IPS DF 6.9 (cell line): ENCODE results near the gene FOXJ3.

Experiments used
- DNase-seq: peaks from one replicate; pipeline ENCODE4 v3.0.0-alpha.2; 2013; ENCODE audit warnings: low read depth, low spot score
- H3K27ac ChIP-seq: one replicate; pipeline ENCODE4 v1.5.1; 2013; ENCODE audit warnings: low read length, control low read depth
- H3K27me3 ChIP-seq: 2 replicates; pipeline ENCODE4 v1.6.1; 2013; ENCODE audit warnings: mild to moderate bottlenecking, low read length; ENCODE audit not compliant: control insufficient read depth, insufficient read depth
- H3K36me3 ChIP-seq: 2 replicates; pipeline ENCODE4 v1.6.1; 2013; ENCODE audit warnings: low read length; ENCODE audit not compliant: control insufficient read depth, insufficient read depth
- H3K4me1 ChIP-seq: 2 replicates; pipeline ENCODE4 v1.6.1; 2013; ENCODE audit warnings: low read length; ENCODE audit not compliant: control insufficient read depth, insufficient read depth
- H3K4me3 ChIP-seq: 2 replicates; pipeline ENCODE4 v1.5.1; 2013; ENCODE audit warnings: mild to moderate bottlenecking, low read length
- H3K9me3 ChIP-seq: 2 replicates; pipeline ENCODE4 v1.6.1; 2013; ENCODE audit warnings: low read length, inconsistent platforms; ENCODE audit not compliant: control insufficient read depth, insufficient read depth
- WGBS: extraction: QIAGEN DNeasy Blood & Tissue Kit; methylation state at CpG from one replicate; pipeline ENCODE4 v1.1.7; 2013; ENCODE audit warnings: mixed read lengths, missing lambda C conversion rate; ENCODE audit not compliant: insufficient read length, insufficient coverage; 5-methylcytosine and 5-hydroxymethylcytosine counted together

The FOXJ3 gene

DNA sequence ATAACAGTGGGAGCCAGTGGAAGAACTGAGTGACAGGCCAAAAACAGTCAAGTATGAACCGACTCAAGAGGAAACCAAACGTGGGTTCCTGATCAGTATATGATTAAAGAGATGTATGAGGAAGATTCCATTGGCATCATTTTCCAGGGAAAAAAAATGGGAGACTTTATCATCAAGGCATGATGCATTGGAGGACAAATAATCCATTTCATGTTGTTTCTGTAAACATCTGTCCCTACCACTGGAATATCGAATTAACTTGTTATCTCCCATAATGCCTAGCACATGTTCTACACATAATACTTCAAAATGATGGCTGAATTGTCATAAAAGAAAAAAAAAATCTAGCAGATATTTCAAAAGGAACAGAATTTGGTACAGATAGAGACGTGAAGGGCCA is 13.3 kb downstream of the FOXJ3 start:
- no peak for DNase-seq
- WGBS: no CpG with 5 or more reads among the region's 4 CpGs
- no peaks in the 10 kb centered on the region for H3K9me3 ChIP-seq

DNA sequence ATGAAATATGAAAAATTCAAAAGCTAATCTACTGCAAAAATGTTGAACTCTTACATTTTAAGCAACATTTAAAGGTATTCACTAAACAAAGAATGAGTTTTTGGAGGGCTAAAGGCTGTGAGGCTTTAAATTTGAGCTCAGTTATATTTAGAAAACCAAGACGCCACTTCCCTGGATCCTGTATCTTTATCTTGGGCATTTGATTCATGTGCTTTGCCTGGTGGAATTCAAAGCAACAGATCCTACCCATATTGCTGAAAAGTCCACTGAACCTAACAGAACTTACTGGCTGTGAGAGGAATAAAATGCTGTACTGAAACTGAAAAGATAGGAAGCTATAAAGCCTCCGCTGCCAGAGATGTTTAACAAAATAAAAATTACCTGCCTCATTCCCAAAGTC is 14.3 kb downstream of the FOXJ3 start:
- Histone ChIP-seq H3K4me1 (no peaks in the 10 kb centered on the region), H3K9me3 (no peaks in the 10 kb centered on the region), H3K36me3 (no peaks in the 10 kb centered on the region), H3K27ac (no peak overlapping the region), H3K27me3 (no peaks in the 10 kb centered on the region), H3K4me3 (no peak overlapping the region)
- no CpG with 5 or more reads among the region's 2 CpGs for WGBS
- DNase-seq: no peak

More for the DNA sequence above, 13.3 kb downstream of the FOXJ3 start:
- Histone ChIP-seq H3K4me1 (no peaks in the 10 kb centered on the region), H3K27ac (no peak overlapping the region), H3K4me3 (no peak overlapping the region), H3K27me3 (no peaks in the 10 kb centered on the region), H3K36me3 (no peaks in the 10 kb centered on the region)

DNA sequence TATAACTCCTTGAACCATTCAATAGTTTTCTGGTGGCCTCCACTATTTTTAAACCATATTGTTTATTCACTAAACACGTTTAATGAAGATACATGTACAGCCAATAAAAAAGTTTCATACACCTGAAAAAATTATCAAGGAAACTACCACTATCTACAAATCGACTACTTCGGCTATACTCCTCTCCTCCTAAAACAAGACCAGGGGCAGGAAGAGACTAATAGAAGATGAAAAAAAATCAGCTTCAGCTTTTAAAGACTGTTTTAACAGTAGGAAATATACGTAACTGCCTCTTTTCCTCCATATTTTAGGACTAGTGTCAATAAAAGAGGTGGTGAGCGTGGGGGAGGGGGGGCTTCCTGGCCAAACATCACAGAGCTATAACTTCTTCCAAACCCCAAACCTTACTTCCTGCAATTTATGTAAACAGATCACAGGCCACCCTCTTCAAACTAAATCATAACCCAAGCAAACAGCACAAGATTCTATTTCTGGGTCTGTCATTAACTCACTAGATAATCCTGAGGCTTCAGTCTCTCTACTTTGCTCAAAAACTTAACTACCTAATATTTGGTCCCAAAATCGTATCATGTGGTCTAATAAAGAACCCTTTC is 15.1 kb downstream of the FOXJ3 start:
- Histone ChIP-seq H3K27me3 (no peaks in the 10 kb centered on the region), H3K27ac (no peak overlapping the region)
- WGBS: 100% methylated on average over 2 of the region's 6 CpGs

DNA sequence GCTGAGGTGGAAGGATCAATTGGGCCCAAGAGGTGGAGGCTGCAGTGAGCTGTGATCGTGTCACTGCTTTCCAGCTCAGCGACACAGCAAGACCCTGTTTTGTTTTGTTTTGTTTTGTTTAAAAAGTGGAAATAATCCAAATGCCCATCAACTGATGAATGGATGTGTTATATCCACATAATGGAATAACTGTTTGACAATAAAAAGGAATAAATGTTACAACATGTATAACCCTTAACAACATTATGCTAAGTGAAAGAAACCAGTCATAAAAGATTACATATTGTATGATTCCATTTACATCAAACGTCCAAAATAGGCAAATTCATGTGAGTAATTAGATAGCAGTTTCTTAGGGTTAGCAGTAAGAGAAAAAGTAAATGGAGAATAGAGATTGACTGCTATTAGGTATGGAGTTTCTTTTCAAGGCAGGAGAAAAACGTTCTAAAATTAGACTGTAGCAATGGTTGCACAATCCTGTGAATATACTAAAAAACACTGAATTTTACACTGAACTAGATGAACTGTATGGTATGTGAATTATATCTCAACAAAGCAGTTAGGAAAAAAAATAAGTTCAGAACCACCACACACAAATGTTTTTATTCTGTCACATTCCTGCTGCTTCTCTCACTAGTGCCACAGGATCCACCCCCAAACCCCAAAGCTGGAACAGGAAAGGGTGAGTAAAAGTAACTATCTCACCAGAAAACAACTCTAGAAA is 15.7 kb downstream of the FOXJ3 start:
- no CpG with 5 or more reads among the region's 4 CpGs for WGBS
- Histone ChIP-seq H3K9me3 (no peaks in the 10 kb centered on the region), H3K36me3 (no peaks in the 10 kb centered on the region), H3K27me3 (no peaks in the 10 kb centered on the region), H3K27ac (no peak overlapping the region), H3K4me3 (no peak overlapping the region), H3K4me1 (no peaks in the 10 kb centered on the region)
- no peak for DNase-seq

More for the DNA sequence above, 15.1 kb downstream of the FOXJ3 start:
- Histone ChIP-seq H3K9me3 (no peaks in the 10 kb centered on the region), H3K4me3 (no peak overlapping the region), H3K36me3 (no peaks in the 10 kb centered on the region), H3K4me1 (no peaks in the 10 kb centered on the region)
- no peak for DNase-seq

DNA sequence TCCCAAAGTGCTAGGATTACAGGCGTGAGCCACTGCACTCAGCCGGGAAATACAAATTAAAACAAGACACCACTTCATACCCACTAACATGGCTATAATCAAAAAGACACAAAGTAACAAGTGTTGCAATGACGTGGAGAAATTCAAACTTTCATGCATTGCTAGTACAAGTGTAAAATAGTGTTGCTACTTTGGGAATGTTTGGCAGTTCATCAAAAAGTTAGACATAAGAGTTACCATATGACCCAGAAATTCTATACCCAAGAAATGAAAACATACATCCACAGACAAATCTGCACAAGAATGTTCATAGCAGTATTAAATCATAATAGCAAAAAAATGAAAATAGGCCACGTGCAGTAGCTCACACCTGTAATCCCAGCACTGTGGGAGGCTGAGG is 16.4 kb downstream of the FOXJ3 start:
- Histone ChIP-seq H3K27ac (no peak overlapping the region), H3K4me1 (no peaks in the 10 kb centered on the region), H3K36me3 (no peaks in the 10 kb centered on the region), H3K4me3 (no peak overlapping the region), H3K9me3 (no peaks in the 10 kb centered on the region), H3K27me3 (no peaks in the 10 kb centered on the region)
- WGBS: no CpG with 5 or more reads among the region's 4 CpGs
- DNase-seq: no peak

DNA sequence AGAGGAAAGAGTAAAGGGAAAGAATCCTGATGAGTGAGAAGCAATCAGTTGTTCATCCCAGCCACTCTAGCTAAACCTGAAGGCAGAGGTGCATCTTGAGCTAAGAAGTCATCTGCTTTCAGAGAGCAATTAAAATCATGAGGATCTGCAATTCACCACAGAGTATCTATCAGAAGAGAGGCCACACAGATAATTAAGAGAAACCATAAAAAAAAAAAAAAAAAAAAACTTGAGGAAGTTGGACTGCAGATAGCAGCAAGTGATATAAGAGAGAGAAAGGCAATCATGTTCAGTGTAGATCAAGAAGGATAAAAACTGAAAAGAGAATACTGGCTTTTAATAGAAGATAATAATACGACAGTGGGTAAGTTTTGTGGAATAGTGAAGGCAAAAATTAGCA is 17.7 kb downstream of the FOXJ3 start:
- Histone ChIP-seq H3K27me3 (no peaks in the 10 kb centered on the region), H3K36me3 (no peaks in the 10 kb centered on the region), H3K4me3 (no peak overlapping the region), H3K27ac (no peak overlapping the region), H3K9me3 (no peaks in the 10 kb centered on the region), H3K4me1 (no peaks in the 10 kb centered on the region)
- DNase-seq: no peak
- 100% methylated on average over 1 of the region's 1 CpG for WGBS

DNA sequence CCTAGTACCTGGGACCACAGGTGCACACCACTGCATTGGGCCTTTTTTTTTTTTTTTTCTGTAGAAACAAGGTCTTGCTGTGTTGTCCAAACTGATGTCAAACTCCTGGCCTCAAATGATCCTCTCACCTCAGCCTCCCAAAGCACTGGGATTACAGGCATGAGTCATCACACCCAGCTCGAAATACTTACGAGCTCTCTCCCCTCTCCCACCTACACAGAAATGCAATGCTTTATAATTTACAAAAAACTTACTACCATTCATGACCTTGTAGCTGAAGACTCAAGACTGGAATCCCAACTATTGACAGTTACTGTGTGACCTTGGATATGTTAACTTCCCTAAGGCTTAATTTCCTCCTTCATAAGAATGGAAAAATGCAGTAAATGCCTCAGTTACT is 18.7 kb downstream of the FOXJ3 start:
- Histone ChIP-seq H3K4me1 (no peaks in the 10 kb centered on the region), H3K4me3 (no peak overlapping the region), H3K36me3 (no peaks in the 10 kb centered on the region), H3K27me3 (no peaks in the 10 kb centered on the region), H3K9me3 (no peaks in the 10 kb centered on the region), H3K27ac (no peak overlapping the region)
- WGBS: no CpG with 5 or more reads among the region's 2 CpGs
- DNase-seq: no peak

DNA sequence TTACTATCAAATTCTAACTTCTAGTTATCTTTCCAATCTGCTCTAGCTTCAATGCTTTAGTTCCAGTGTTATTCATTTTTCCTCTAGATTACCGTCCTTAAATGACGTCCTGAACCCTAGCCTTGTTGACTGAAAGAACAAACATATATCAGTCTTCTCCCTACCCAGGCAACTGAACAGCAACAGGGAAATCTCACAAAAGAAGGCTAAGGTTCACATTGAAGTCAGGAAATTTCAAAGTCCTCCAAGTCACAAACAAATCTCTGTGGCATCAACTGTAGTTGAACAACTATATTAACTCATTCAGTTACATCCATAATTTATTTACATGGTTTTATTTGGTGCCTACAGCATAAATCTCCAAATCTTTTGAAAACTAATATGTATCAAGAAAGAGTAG is 19.5 kb downstream of the FOXJ3 start:
- no peak for DNase-seq
- no peak overlapping the region for H3K27ac ChIP-seq
- no peaks in the 10 kb centered on the region for H3K27me3 ChIP-seq
- no peaks in the 10 kb centered on the region for H3K4me1 ChIP-seq
- no peaks in the 10 kb centered on the region for H3K36me3 ChIP-seq
- no CpG with 5 or more reads among the region's 2 CpGs for WGBS
- H3K4me3 ChIP-seq: no peak overlapping the region
- no peaks in the 10 kb centered on the region for H3K9me3 ChIP-seq

DNA sequence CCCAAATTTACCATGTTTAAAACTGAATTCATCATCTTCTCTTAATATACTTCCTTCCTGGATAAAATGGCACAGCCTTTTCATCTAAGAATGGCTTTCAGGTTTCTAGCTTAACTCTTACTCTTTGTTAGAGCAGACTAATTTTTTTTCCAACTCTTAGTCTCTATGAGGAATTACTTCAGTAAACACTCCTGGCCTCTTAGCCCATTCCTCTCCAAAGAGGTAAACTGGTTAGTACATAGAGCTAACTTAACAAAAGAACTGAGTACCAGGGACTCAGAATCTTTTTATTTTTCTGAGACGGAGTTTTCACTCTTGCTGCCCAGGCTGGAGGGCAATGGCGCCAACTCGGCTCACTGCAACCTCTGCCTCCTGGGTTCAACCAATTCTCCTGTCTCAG is 21.1 kb downstream of the FOXJ3 start:
- no CpG with 5 or more reads among the region's 3 CpGs for WGBS
- Histone ChIP-seq H3K27me3 (no peaks in the 10 kb centered on the region), H3K27ac (no peak overlapping the region), H3K4me1 (no peaks in the 10 kb centered on the region), H3K36me3 (no peaks in the 10 kb centered on the region), H3K4me3 (no peak overlapping the region), H3K9me3 (no peaks in the 10 kb centered on the region)
- no peak for DNase-seq

DNA sequence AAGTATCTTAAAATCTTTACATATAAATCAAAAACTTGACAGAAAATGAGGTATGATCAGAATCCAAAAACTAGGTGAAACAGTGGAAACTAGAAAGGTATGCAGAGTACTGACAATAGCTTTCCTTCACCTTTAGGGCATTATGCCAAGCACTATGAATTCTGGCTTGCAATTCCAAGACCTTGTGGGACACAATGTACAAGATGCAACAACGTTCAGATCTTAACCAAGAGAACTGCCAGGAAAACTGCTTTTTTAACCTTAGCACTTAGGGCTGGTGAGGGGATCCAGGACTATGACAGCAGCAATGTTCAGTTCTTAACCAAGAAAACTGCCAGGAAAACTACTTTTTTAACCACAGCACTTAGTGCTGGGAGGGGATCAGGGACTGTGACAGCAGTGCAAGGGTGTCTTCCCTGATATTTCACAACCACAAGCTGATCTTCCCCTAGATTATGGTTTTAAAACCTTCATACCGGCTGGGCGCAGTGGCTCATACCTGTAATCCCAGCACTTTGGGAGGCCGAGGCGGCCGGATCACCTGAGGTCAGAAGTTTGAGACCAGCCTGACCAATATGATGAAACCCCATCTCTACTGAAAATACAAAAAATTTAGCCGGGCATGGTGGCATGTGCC is 22.3 kb downstream of the FOXJ3 start:
- Histone ChIP-seq H3K27ac (no peak overlapping the region), H3K9me3 (no peaks in the 10 kb centered on the region), H3K27me3 (no peaks in the 10 kb centered on the region), H3K4me1 (no peaks in the 10 kb centered on the region), H3K36me3 (no peaks in the 10 kb centered on the region), H3K4me3 (no peak overlapping the region)
- WGBS: no CpG with 5 or more reads among the region's 7 CpGs
- DNase-seq: no peak
